IMR-90 (cell line): ENCODE results near the gene CD3E. TPM values are rescaled to one million over a fixed set of nuclear protein-coding genes. Genes with fewer than 3 reads are reported as not detected.

Experiments
- ATAC-seq: fragments of 200-7000 bp; cut with Tn5 transposase; 2 replicates; pipeline ENCODE4 v1.9.1; 2020; ENCODE audit warnings: low read depth, mild to moderate bottlenecking, moderate library complexity
- BruUV-seq: library from RNA; stranded (reverse); fragments of 400-500 nt; replicated peaks from 2 replicates; lab custom pipeline; 2021; lab: Mats Ljungman, UMichigan
- CTCF ChIA-PET: fragments of 300-600 bp; formaldehyde crosslinking; extraction: SDS; loops from one replicate; lab custom pipeline; 2021; ENCODE audit warnings: antibody characterized with exemption; lab: Yijun Ruan, JAX
- POLR2A ChIA-PET: fragments of 300-600 bp; sonication (Branson Sonifier 250); formaldehyde crosslinking; loops from one replicate; lab custom pipeline; 2022; ENCODE audit warnings: antibody characterized with exemption; ENCODE audit not compliant: unreplicated experiment; lab: Charles Lee
- DNase-seq: peaks from one replicate; pipeline ENCODE4 v3.0.0; 2013
- H2AFZ ChIP-seq: replicated peaks from 2 replicates; pipeline ENCODE3; 2013; ENCODE audit warnings: low read length, mild to moderate bottlenecking; ENCODE audit not compliant: poor library complexity
- H2AK5ac ChIP-seq: 2 replicates; pipeline ENCODE4 v1.6.1; 2013; ENCODE audit warnings: low read depth, low read length, inconsistent platforms
- H2AK9ac ChIP-seq: replicated peaks from 2 replicates; pipeline ENCODE3; 2013; ENCODE audit warnings: mild to moderate bottlenecking, low read depth, low read length, moderate library complexity; ENCODE audit not compliant: poor library complexity
- H2BK120ac ChIP-seq: 2 replicates; pipeline ENCODE4 v1.6.1; 2013; ENCODE audit warnings: low read depth, low read length, inconsistent platforms
- H2BK15ac ChIP-seq: 3 replicates; pipeline ENCODE4 v1.6.1; 2013; ENCODE audit warnings: low read depth, low read length, inconsistent platforms
- H2BK20ac ChIP-seq: 2 replicates; pipeline ENCODE4 v1.6.1; 2013; ENCODE audit warnings: low read depth, mild to moderate bottlenecking, inconsistent platforms, low read length, moderate library complexity
- H2BK5ac ChIP-seq: 2 replicates; pipeline ENCODE4 v1.6.1; 2013; ENCODE audit warnings: mild to moderate bottlenecking, low read depth, low read length, inconsistent platforms; ENCODE audit not compliant: poor library complexity, severe bottlenecking
- H3K14ac ChIP-seq: replicated peaks from 2 replicates; pipeline ENCODE4 v1.6.1; 2013; ENCODE audit warnings: low read depth, low read length, inconsistent platforms
- H3K18ac ChIP-seq: 2 replicates; pipeline ENCODE4 v1.6.1; 2013; ENCODE audit warnings: low read depth, low read length, control low read depth
- H3K23ac ChIP-seq: 2 replicates; pipeline ENCODE4 v1.6.1; 2013; ENCODE audit warnings: low read depth, low read length, inconsistent platforms
- H3K27ac ChIP-seq: 2 replicates; pipeline ENCODE4 v1.5.1; 2013; ENCODE audit warnings: mild to moderate bottlenecking, control low read depth, low read length; ENCODE audit not compliant: insufficient read depth
- H3K27me3 ChIP-seq: 2 replicates; pipeline ENCODE4 v1.6.1; 2013; ENCODE audit warnings: low read length; ENCODE audit not compliant: control insufficient read depth, insufficient read depth
- H3K36me3 ChIP-seq: 2 replicates; pipeline ENCODE4 v1.6.1; 2013; ENCODE audit warnings: low read length, mixed read lengths; ENCODE audit not compliant: control insufficient read depth, insufficient read depth
- H3K4ac ChIP-seq: 2 replicates; pipeline ENCODE4 v1.6.1; 2013; ENCODE audit warnings: low read depth, low read length, inconsistent platforms
- H3K4me1 ChIP-seq: 2 replicates; pipeline ENCODE4 v1.6.1; 2013; ENCODE audit warnings: low read length, mixed read lengths; ENCODE audit not compliant: control insufficient read depth, insufficient read depth
- H3K4me2 ChIP-seq: 2 replicates; pipeline ENCODE4 v1.6.1; 2013; ENCODE audit warnings: low read depth, mild to moderate bottlenecking, control low read depth, low read length, moderate library complexity
- H3K4me3 ChIP-seq: 2 replicates; pipeline ENCODE4 v1.5.1; 2013; ENCODE audit warnings: low read depth, mild to moderate bottlenecking, control low read depth, low read length, moderate library complexity; ENCODE audit not compliant: insufficient read depth
- H3K56ac ChIP-seq: 2 replicates; pipeline ENCODE4 v1.6.1; 2013; ENCODE audit warnings: low read length, inconsistent platforms; ENCODE audit not compliant: insufficient read depth; ENCODE audit errors: extremely low read depth
- H3K79me1 ChIP-seq, 2 experiments: 2 replicates each; pipeline ENCODE4 v1.6.1; 2013; ENCODE audit warnings: low read length in 2 of 2, inconsistent platforms in 1 of 2, low read depth in 1 of 2
- H3K9ac ChIP-seq: 2 replicates; pipeline ENCODE4 v1.6.1; 2013; ENCODE audit warnings: low read depth, low read length, control low read depth
- H3K9me1 ChIP-seq: 2 replicates; pipeline ENCODE4 v1.6.1; 2013; ENCODE audit warnings: low read length, inconsistent platforms; ENCODE audit not compliant: insufficient read depth
- H3K9me3 ChIP-seq: 2 replicates; pipeline ENCODE4 v1.6.1; 2013; ENCODE audit warnings: low read length; ENCODE audit not compliant: control insufficient read depth, insufficient read depth
- H4K20me1 ChIP-seq: 2 replicates; pipeline ENCODE4 v1.6.1; 2013; ENCODE audit warnings: low read length, inconsistent platforms; ENCODE audit not compliant: insufficient read depth
- H4K5ac ChIP-seq: 2 replicates; pipeline ENCODE4 v1.6.1; 2013; ENCODE audit warnings: mild to moderate bottlenecking, low read depth, low read length, control low read depth
- H4K8ac ChIP-seq, 2 experiments: 2 replicates each; pipeline ENCODE4 v1.6.1; 2013; ENCODE audit warnings: low read depth in 2 of 2, low read length in 2 of 2, control low read depth in 1 of 2, inconsistent platforms in 1 of 2
- H4K91ac ChIP-seq: 2 replicates; pipeline ENCODE4 v1.6.1; 2013; ENCODE audit warnings: low read depth, low read length, inconsistent platforms; ENCODE audit not compliant: insufficient read depth
- BHLHE40 ChIP-seq: fragments of 150-350 bp; IDR thresholded peaks from 2 replicates; pipeline ENCODE4 v1.6.1; 2016; ENCODE audit warnings: mild to moderate bottlenecking, low read depth, low read length
- CEBPB ChIP-seq: IDR thresholded peaks from 2 replicates; pipeline ENCODE4 v1.6.1; 2012; ENCODE audit warnings: low read depth, low read length, improper control_type of control experiment
- CHD1 ChIP-seq: IDR thresholded peaks from 2 replicates; pipeline ENCODE4 v1.6.1; 2012; ENCODE audit warnings: low read depth, low read length, improper control_type of control experiment
- CTCF ChIP-seq: conservative IDR thresholded peaks from 2 replicates; pipeline ENCODE4 v1.5.1; 2012; ENCODE audit warnings: mild to moderate bottlenecking, low read depth, low read length, improper control_type of control experiment
- ELK1 ChIP-seq: fragments of 150-350 bp; IDR thresholded peaks from 2 replicates; pipeline ENCODE4 v1.6.1; 2016; ENCODE audit warnings: low read depth, mild to moderate bottlenecking, low read length, moderate library complexity, borderline replicate concordance
- FOS ChIP-seq: fragments of 150-350 bp; IDR thresholded peaks from 2 replicates; pipeline ENCODE4 v1.6.1; 2016; ENCODE audit warnings: low read depth, low read length
- MAFK ChIP-seq: IDR thresholded peaks from 2 replicates; pipeline ENCODE4 v1.6.1; 2012; ENCODE audit warnings: low read depth, low read length, improper control_type of control experiment
- MAZ ChIP-seq: IDR thresholded peaks from 2 replicates; pipeline ENCODE4 v1.6.1; 2012; ENCODE audit warnings: low read depth, mild to moderate bottlenecking, low read length, improper control_type of control experiment, moderate library complexity, borderline replicate concordance
- MXI1 ChIP-seq: IDR thresholded peaks from 2 replicates; pipeline ENCODE4 v1.6.1; 2012; ENCODE audit warnings: low read depth, mild to moderate bottlenecking, low read length, moderate library complexity, borderline replicate concordance
- NFE2L2 ChIP-seq: fragments of 150-350 bp; IDR thresholded peaks from 2 replicates; pipeline ENCODE4 v1.6.1; 2016; ENCODE audit warnings: low read depth, mild to moderate bottlenecking, low read length
- POLR2A ChIP-seq: IDR thresholded peaks from 2 replicates; pipeline ENCODE4 v1.6.1; 2012; ENCODE audit warnings: mild to moderate bottlenecking, low read depth, low read length
- RAD21 ChIP-seq: IDR thresholded peaks from 2 replicates; pipeline ENCODE4 v1.6.1; 2012; ENCODE audit warnings: low read length, improper control_type of control experiment
- RCOR1 ChIP-seq: IDR thresholded peaks from 2 replicates; pipeline ENCODE4 v1.6.1; 2012; ENCODE audit warnings: mild to moderate bottlenecking, low read length, improper control_type of control experiment; ENCODE audit not compliant: insufficient replicate concordance
- RFX5 ChIP-seq: IDR thresholded peaks from 2 replicates; pipeline ENCODE4 v1.8.0; 2012; ENCODE audit warnings: low read depth, mild to moderate bottlenecking, low read length, moderate library complexity
- SMC3 ChIP-seq: fragments of 150-350 bp; IDR thresholded peaks from 2 replicates; pipeline ENCODE4 v1.6.1; 2016; ENCODE audit warnings: low read depth, mild to moderate bottlenecking, antibody characterized with exemption, low read length, moderate library complexity
- USF2 ChIP-seq: fragments of 150-350 bp; IDR thresholded peaks from 2 replicates; pipeline ENCODE4 v1.6.1; 2017; ENCODE audit warnings: mild to moderate bottlenecking, antibody characterized with exemption, low read length, low read depth
- WGBS, 2 experiments: methylation state at CpG; one replicate each; pipeline versions ENCODE4 v1.1.5 to v1.1.7; 2013; ENCODE audit warnings: missing lambda C conversion rate in 2 of 2; ENCODE audit not compliant: insufficient read length in 1 of 2; ENCODE audit errors: extremely low coverage in 2 of 2; 5-methylcytosine and 5-hydroxymethylcytosine counted together
- dilution Hi-C: fragments of 300-500 bp; cut with HindIII; formaldehyde crosslinking; loops from one replicate; pipeline ENCODE4 v1.14.3; 2018; ENCODE audit warnings: low sequenced_read_pairs; ENCODE audit not compliant: unreplicated experiment
- in situ Hi-C: fragments of 300-500 bp; cut with MboI; formaldehyde crosslinking; loops from 3 replicates; pipeline ENCODE4 v1.14.3; 2019; ENCODE audit warnings: low sequenced_read_pairs, inconsistent platforms, mixed read lengths
- intact Hi-C: fragments of 100-400 bp; cut with micrococcal nuclease; formaldehyde crosslinking; loops from 2 replicates; pipeline ENCODE4 v1.10.0; 2022
- polyA plus RNA-seq, 3 experiments: library from polyadenylated mRNA; depleted of rRNA; stranded (reverse); fragments of >200 nt; gene quantifications; 2 replicates each; pipeline ENCODE4 v1.2.3, GENCODE V29; 2012; ENCODE audit warnings: low replicate concordance in 1 of 3
- total RNA-seq: library from RNA; depleted of rRNA; stranded (reverse); fragments of >200 nt; gene quantifications from 2 replicates; pipeline ENCODE4 v1.2.3, GENCODE V29; 2012

Gene CD3E
- total and polyA plus RNA-seq, 2 of the 4 experiments (the other 2 are of a cell fraction), result not detected

GRCh38 chr11:118294053-118294452, 10.5 kb upstream of the CD3E start:
- Histone ChIP-seq H4K5ac (no peak overlapping the region), H3K56ac (no peak overlapping the region), H2AFZ (no peak overlapping the region), H2BK20ac (no peak overlapping the region), H3K9me3 (no peaks in the 10 kb centered on the region), H3K27ac (no peak overlapping the region), H4K91ac (no peak overlapping the region), H2BK5ac (no peak overlapping the region), H3K18ac (no peak overlapping the region), H3K27me3 (no peaks in the 10 kb centered on the region; the same call in 1 of the 2 replicates), H3K9me1 (no peaks in the 10 kb centered on the region), H3K23ac (no peak overlapping the region), H3K36me3 (no peaks in the 10 kb centered on the region), H3K4me1 (no peaks in the 10 kb centered on the region), H2BK15ac (no peak overlapping the region), H4K20me1 (no peaks in the 10 kb centered on the region), H2BK120ac (no peak overlapping the region), H3K14ac (no peak overlapping the region), H3K4ac (no peak overlapping the region), H2AK5ac (no peak overlapping the region), H3K4me3 (no peak overlapping the region), H2AK9ac (no peak overlapping the region), H3K4me2 (no peak overlapping the region), H3K9ac (no peak overlapping the region), H4K8ac (no peak overlapping the region), H3K79me1 (no peaks in the 10 kb centered on the region)
- no CpG with 5 or more reads among the region's 2 CpGs for WGBS, 2 experiments
- DNase-seq, result no peak
- intact Hi-C loops, result no loop called here
- ATAC-seq, result no peak
- in situ Hi-C loops, result no loop called here
- dilution Hi-C loops, result no loop called here
- ChIA-PET POLR2A (interaction anchor here (0.6 kb wide), 1 partner anchor 496 kb away, joined by 5 read pairs; no protein-coding TSS in a partner anchor), CTCF (no interaction called here)
- TF ChIP-seq CTCF, result no peak
- no peak for TF ChIP-seq MAZ
- TF ChIP-seq RAD21, result no peak
- no peak for TF ChIP-seq CHD1
- no peak for TF ChIP-seq ELK1
- TF ChIP-seq BHLHE40, result no peak
- TF ChIP-seq POLR2A, result no peak
- no peak for TF ChIP-seq NFE2L2
- TF ChIP-seq SMC3, result no peak
- TF ChIP-seq RFX5, result no peak
- TF ChIP-seq CEBPB, result no peak
- no peak for TF ChIP-seq RCOR1
- no peak for TF ChIP-seq MXI1
- TF ChIP-seq FOS, result no peak
- TF ChIP-seq USF2, result no peak
- TF ChIP-seq MAFK, result no peak
- BruUV-seq, result no TSS peak
